Naive B cell (primary cell): Measurements from ENCODE around the gene RPS16. TPM values are rescaled to one million over a fixed set of nuclear protein-coding genes. Genes with fewer than 3 reads are reported as not detected.
A peak's percentile ranks its signal among the peaks of the same experiment; 100 is the strongest.

Source experiments
- ATAC-seq, 2 donors: fragments of 150-1000 bp; cut with Tn5 transposase; 2 replicates each; pipeline ENCODE4 v1.10.0; 2021; ENCODE audit warnings: low read depth in 2 of 2, mild to moderate bottlenecking in 2 of 2, moderate library complexity in 2 of 2
- DNase-seq: peaks from one replicate; pipeline ENCODE4 v3.0.0; 2022
- H3K27ac Mint-ChIP-seq, 6 donors: one replicate each; pipeline ENCODE4 v1.8.0; 2020 to 2022; ENCODE audit warnings: mild to moderate bottlenecking in 6 of 6, mixed read lengths in 6 of 6, moderate library complexity in 5 of 6, inconsistent platforms in 2 of 6
- H3K27me3 Mint-ChIP-seq, 3 donors: one replicate each; pipeline ENCODE4 v1.8.0; 2021 to 2022; ENCODE audit warnings: mixed read lengths in 3 of 3, mild to moderate bottlenecking in 1 of 3
- H3K36me3 Mint-ChIP-seq, 2 donors: one replicate each; pipeline ENCODE4 v1.8.0; 2020 to 2022; ENCODE audit warnings: mixed read lengths in 2 of 2, inconsistent platforms in 1 of 2, mild to moderate bottlenecking in 1 of 2
- H3K4me1 Mint-ChIP-seq, 3 donors: one replicate each; pipeline ENCODE4 v1.8.0; 2020 to 2022; ENCODE audit warnings: mixed read lengths in 3 of 3, inconsistent platforms in 1 of 3, mild to moderate bottlenecking in 1 of 3, moderate library complexity in 1 of 3
- H3K4me3 Mint-ChIP-seq, 8 donors: one replicate each; pipeline ENCODE4 v1.8.0; 2020 to 2022; ENCODE audit warnings: mild to moderate bottlenecking in 8 of 8, mixed read lengths in 8 of 8, moderate library complexity in 8 of 8, inconsistent platforms in 2 of 8
- H3K9me3 Mint-ChIP-seq, 7 donors: one replicate each; pipeline ENCODE4 v1.8.0; 2020 to 2022; ENCODE audit warnings: mixed read lengths in 7 of 7, mild to moderate bottlenecking in 5 of 7, inconsistent platforms in 2 of 7, moderate library complexity in 1 of 7
- polyA plus RNA-seq, 6 donors: library from polyadenylated mRNA; unstranded; fragments of 300-500 nt; fragmentation: Illumina TruSeq; gene quantifications; one replicate each; pipeline ENCODE4 v1.2.3, GENCODE V29; 2021; ENCODE audit warnings: low read depth in 6 of 6

The RPS16 gene
- polyA plus RNA-seq, 6 donors from 2014 or later = 1,393 to 2,131 (median 1,793) TPM

DNA sequence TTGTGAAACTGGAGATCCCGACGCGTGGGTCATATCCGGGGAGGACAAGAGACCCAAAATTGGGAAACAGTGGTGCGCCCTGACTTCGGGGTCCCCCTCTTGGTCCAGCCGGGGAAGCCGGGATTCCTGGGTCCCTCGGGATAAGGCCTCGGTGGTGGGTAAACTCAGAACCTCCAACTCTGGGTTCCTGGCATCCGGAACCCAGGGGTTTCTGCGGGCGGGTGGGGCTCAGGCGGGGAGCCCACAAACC lies 28.4 kb downstream of the RPS16 start:
- no peak for DNase-seq
- peaks cover 13 to 18% of the 10 kb centered on the region in 2 donors for H3K36me3 Mint-ChIP-seq
- H3K4me3 Mint-ChIP-seq = peak overlapping the region; percentile 83 to 98 (median 97)
- no peak for ATAC-seq
- peaks cover 54 to 81% (median 55%) of the 10 kb centered on the region in 3 donors for H3K4me1 Mint-ChIP-seq
- peaks cover 0 to 7% (median 0%) of the 10 kb centered on the region in 3 donors for H3K27me3 Mint-ChIP-seq
- peaks cover 0 to 2% (median 1%) of the 10 kb centered on the region in 7 donors for H3K9me3 Mint-ChIP-seq
- H3K27ac Mint-ChIP-seq = peak overlapping the region; percentile 98 to 100 (median 100)

DNA sequence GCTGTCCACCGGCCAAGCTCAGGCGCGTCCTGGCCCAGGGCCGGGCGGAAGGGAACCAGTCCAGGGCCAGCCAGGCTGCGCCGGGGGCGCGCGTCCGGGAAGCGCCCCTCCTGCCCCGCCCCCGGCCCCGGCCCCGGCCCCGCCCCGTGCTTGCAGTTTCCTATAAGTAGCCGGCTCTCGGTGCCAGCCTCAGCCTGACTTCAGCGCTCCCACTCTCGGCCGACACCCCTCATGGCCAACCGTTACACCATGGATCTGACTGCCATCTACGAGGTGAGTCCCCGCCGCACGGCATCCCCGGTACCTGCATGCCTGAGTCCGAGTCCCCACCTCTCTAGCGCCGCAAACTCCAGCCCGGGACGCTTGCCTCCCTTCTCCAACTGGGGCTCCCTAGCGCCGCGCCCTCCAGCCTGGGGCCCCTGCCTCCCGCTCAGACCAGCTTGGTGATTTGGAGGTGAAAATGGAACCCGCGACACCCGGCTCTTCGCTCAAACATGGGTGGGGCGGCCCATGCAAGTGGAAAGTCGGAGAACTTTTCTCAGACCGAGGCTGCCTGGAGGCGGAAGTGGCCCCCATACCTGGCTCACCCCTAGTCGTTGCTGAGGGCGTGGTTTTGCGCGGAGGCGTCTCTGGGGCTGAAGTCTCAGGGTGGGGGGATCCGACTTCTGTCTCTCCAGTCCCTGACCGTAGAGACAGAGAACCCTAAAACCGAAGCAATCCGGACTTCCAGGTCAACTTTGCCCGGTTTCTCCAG lies 28.9 kb downstream of the RPS16 start, which contains the start of gene ZFP36:
Gene ZFP36 (plus strand): TSS at position 192 of the 754 bp plus-strand sequence. CDS start 58 bp downstream, at position 250.
- Mint-ChIP-seq H3K4me1 (peaks cover 54 to 81% (median 58%) of the 10 kb centered on the region in 3 donors), H3K27me3 (peaks cover 0 to 2% (median 0%) of the 10 kb centered on the region in 3 donors), H3K4me3 (peak within 1 kb of the TSS; percentile 83 to 98 (median 97)), H3K27ac (peak within 1 kb of the TSS; percentile 98 to 100 (median 100)), H3K36me3 (peaks cover 13 to 18% of the 10 kb centered on the region in 2 donors), H3K9me3 (peaks cover 0 to 1% (median 0%) of the 10 kb centered on the region in 7 donors)
- DNase-seq (peak; percentile 85), ATAC-seq (peak; percentile 14 to 20)

- ATAC-seq (peak; percentile 12 to 16), DNase-seq (peak; percentile 91)
- H3K4me1 Mint-ChIP-seq = peaks cover 54 to 81% (median 58%) of the 10 kb centered on the region in 3 donors
- no peaks in the 10 kb centered on the region for H3K27me3 Mint-ChIP-seq
- H3K9me3 Mint-ChIP-seq = peaks cover 0 to 2% (median 0%) of the 10 kb centered on the region in 7 donors
- peak overlapping the region; percentile 83 to 98 (median 97) for H3K4me3 Mint-ChIP-seq
- peaks cover 13 to 18% of the 10 kb centered on the region in 2 donors for H3K36me3 Mint-ChIP-seq
- H3K27ac Mint-ChIP-seq = peak overlapping the region; percentile 98 to 100 (median 100)
Observed at GRCh38 chr19:39405958-39406655, 29.6 kb downstream of the RPS16 start.

DNA sequence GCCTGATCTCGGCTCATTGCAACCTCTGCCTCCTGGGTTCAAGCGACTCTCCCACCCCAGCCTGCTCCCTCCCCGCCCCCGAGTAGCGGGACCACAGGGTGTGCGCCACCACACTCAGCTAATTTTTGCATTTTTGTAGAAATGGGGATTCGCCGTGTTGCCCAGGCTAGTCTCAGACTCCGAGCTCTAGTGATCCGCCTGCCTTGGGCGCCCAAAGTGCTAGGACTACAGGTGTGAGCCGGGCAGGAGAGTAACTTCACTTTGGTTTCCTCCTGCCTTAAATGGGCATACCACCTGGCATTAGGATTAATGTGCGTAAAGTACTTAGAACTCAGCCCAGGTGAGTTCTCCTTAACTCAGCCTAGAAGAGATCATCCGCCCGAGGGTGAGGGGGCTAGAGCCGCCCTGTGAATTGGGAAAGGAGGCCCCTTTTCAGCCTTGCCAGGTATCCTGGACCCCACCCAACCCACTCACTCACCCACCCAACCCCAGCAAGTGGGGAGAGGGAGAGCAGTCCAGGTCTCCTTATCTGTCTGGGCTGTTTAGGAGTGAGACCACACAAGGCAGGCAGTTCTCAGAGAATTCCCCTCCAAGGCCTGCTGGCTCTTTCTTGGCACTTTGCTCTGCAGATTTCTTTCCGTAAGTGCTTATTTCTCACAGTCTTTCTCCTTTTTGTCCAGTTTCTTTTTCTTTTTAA lies 30.3 kb downstream of the RPS16 start:
- Mint-ChIP-seq H3K27me3 (no peaks in the 10 kb centered on the region), H3K4me1 (peaks cover 51 to 81% (median 58%) of the 10 kb centered on the region in 3 donors), H3K27ac (peak overlapping the region; percentile 98 to 100 (median 100)), H3K9me3 (peaks cover 0 to 2% (median 0%) of the 10 kb centered on the region in 7 donors), H3K4me3 (peak overlapping the region; percentile 83 to 98 (median 97)), H3K36me3 (peaks cover 13 to 18% of the 10 kb centered on the region in 2 donors)
- no peak for DNase-seq
- no peak for ATAC-seq

- peak; percentile 99 for DNase-seq
- peak overlapping the region; percentile 98 to 100 (median 100) for H3K27ac Mint-ChIP-seq
- peak overlapping the region; percentile 83 to 98 (median 96) for H3K4me3 Mint-ChIP-seq
- no peaks in the 10 kb centered on the region for H3K27me3 Mint-ChIP-seq
- H3K36me3 Mint-ChIP-seq = peaks cover 9 to 12% of the 10 kb centered on the region in 2 donors
- H3K9me3 Mint-ChIP-seq = peaks cover 0 to 2% (median 0%) of the 10 kb centered on the region in 7 donors
- ATAC-seq = peak; percentile 42 to 48
- peaks cover 49 to 87% (median 68%) of the 10 kb centered on the region in 3 donors for H3K4me1 Mint-ChIP-seq
Observed at GRCh38 chr19:39403331-39404312, 32.1 kb downstream of the RPS16 start.

DNA sequence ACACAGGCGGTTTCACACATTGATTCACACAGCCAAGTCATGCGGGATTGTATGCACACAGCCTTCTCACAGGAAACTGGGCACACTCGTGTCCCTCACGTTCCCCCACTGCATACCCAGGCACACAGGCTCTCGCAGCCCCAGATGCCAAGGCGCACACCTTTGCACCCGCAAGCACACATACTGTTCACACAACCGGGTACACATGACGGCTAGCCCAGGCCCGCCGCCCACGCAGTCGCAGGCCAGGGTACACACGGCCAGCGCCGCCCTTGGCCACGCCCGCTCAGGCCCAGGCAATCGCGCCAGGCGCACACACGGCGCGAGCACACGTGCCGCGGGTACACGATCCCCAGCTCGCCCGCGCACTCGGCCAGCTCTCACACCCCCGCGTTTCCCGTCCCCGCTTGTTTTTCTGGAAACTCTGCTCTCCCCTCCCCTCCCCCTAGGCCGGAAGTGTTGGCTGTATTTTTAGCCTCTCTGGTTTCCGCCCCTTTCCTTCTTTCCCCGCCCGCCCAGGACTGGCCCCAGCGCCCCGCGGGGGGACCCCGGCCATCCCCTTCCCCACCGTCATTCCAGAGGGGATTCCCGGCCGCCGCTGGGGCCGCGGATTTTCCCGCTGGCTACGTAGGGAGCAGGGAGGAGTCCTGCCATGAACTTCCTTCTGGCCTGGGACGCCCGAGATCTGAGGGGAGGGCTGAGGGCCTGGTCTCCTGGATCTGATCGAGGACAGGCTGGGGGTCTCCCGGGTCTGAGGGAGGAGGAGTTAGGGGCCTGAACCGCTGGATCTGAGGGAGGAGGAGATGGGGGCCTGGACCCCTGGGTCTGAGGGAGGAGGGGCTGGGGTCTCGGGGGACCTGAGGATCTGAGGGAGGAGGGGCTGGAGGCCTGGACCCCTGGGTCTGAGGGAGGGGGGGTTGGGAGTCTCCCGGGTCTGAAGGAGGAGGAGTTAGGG lies 33.1 kb downstream of the RPS16 start:
- peak overlapping the region; percentile 98 to 100 (median 100) for H3K27ac Mint-ChIP-seq
- H3K9me3 Mint-ChIP-seq = peaks cover 0 to 1% (median 0%) of the 10 kb centered on the region in 7 donors
- peaks cover 49 to 85% (median 71%) of the 10 kb centered on the region in 3 donors for H3K4me1 Mint-ChIP-seq
- peak overlapping the region; percentile 83 to 98 (median 96) for H3K4me3 Mint-ChIP-seq
- DNase-seq (peak; percentile 92), ATAC-seq (peak; percentile 18)
- peaks cover 2 to 6% of the 10 kb centered on the region in 2 donors for H3K36me3 Mint-ChIP-seq
- H3K27me3 Mint-ChIP-seq = no peaks in the 10 kb centered on the region

DNA sequence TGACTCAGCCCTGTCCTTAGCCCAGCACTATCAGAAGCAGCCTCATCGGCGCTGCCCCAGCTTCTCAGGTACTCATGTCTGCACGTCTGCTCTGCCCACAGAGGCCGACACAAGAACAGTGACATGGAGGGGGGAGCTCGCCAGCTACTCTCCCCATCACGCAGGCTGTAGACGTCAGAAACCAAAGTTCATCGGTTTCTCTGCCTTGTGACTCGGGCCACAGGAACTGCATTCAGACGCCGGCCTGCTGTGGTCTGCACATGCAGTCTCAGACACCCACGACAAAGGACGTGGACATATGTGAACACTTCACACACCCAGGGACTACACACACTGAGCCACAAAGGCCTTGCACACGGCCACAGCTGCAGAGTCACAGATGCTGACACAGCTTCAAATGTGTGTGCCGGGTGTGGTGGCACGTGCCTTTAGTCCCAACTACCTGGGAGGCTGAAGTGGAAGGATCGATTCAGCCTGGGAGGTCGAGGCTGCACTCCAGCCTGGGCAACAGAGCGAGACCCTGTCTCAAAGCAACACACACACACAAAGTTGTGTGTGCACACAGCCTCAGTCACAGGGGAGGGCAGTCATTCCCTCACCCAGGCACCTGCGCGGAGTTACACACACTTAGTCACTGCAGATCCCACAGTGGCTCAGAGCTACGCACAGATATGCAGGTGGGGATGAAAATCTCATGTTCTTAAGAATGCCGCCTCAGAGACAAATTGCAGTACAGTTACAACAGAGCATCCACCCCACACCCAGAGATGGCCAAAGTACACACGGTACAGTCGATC lies 34.0 kb downstream of the RPS16 start:
- peak; percentile 0 to 7 for ATAC-seq
- Mint-ChIP-seq H3K4me3 (peak overlapping the region; percentile 83 to 98 (median 96)), H3K4me1 (peaks cover 53 to 82% (median 75%) of the 10 kb centered on the region in 3 donors), H3K9me3 (peaks cover 0 to 1% (median 0%) of the 10 kb centered on the region in 7 donors), H3K27ac (peak overlapping the region; percentile 98 to 100 (median 100)), H3K36me3 (peaks cover 0 to under 1% of the 10 kb centered on the region in 2 donors), H3K27me3 (no peaks in the 10 kb centered on the region)
- DNase-seq = peak; percentile 72

GRCh38 chr19:39401070-39401548 lies 34.6 kb downstream of the RPS16 start:
- H3K9me3 Mint-ChIP-seq = peaks cover 0 to 1% (median 0%) of the 10 kb centered on the region in 7 donors
- peaks cover 49 to 78% (median 73%) of the 10 kb centered on the region in 3 donors for H3K4me1 Mint-ChIP-seq
- no peaks in the 10 kb centered on the region for H3K27me3 Mint-ChIP-seq
- peak overlapping the region; percentile 83 to 98 (median 96) for H3K4me3 Mint-ChIP-seq
- H3K36me3 Mint-ChIP-seq = no peaks in the 10 kb centered on the region
- DNase-seq (no peak), ATAC-seq (no peak)
- peak overlapping the region; percentile 98 to 100 (median 100) for H3K27ac Mint-ChIP-seq

- H3K27ac Mint-ChIP-seq = peak overlapping the region; percentile 87 to 100 (median 99)
- peaks cover 0 to 1% (median 0%) of the 10 kb centered on the region in 7 donors for H3K9me3 Mint-ChIP-seq
- no peaks in the 10 kb centered on the region for H3K27me3 Mint-ChIP-seq
- no peaks in the 10 kb centered on the region for H3K36me3 Mint-ChIP-seq
- peak overlapping the region; percentile 15 to 97 (median 80) for H3K4me3 Mint-ChIP-seq
- DNase-seq (no peak), ATAC-seq (no peak)
- peaks cover 47 to 74% (median 66%) of the 10 kb centered on the region in 3 donors for H3K4me1 Mint-ChIP-seq
Observed at GRCh38 chr19:39400061-39400460, 35.7 kb downstream of the RPS16 start.

GRCh38 chr19:39399668-39400050 lies 36.1 kb downstream of the RPS16 start:
- Mint-ChIP-seq H3K27ac (peak overlapping the region; percentile 87 to 100 (median 99)), H3K27me3 (no peaks in the 10 kb centered on the region), H3K36me3 (no peaks in the 10 kb centered on the region), H3K4me1 (peaks cover 47 to 73% (median 64%) of the 10 kb centered on the region in 3 donors), H3K4me3 (peak overlapping the region; percentile 37 to 97 (median 74)), H3K9me3 (peaks cover 0 to 1% (median 0%) of the 10 kb centered on the region in 7 donors)
- no peak for DNase-seq
- no peak for ATAC-seq
